HG03097 (cell line): ENCODE measurements around the gene ASF1B.
"Not testable (repeated sequence)": the region's sequence is repeated elsewhere in the genome, so short reads cannot be mapped to it uniquely, and the experiment has no call there.

Source experiments
- ATAC-seq: cut with Tn5 transposase; IDR thresholded peaks from one replicate; pipeline ENCODE4 v1.9.1; 2021; ENCODE audit not compliant: unreplicated experiment, low FRiP score

The ASF1B gene

GRCh38 chr19:14136509-14137281 is at the start of gene ASF1B:
TSS of gene ASF1B (minus strand) at chr19:14136589. CDS start at chr19:14136456, 133 bp downstream.
- peak; percentile 81 for ATAC-seq

- ATAC-seq: not testable (repeated sequence)
Measured at GRCh38 chr19:14185691-14186090, 49.3 kb upstream of the ASF1B start.

- ATAC-seq: no peak
Measured at GRCh38 chr19:14185158-14185557, 48.8 kb upstream of the ASF1B start.

- no peak for ATAC-seq
Measured at GRCh38 chr19:14183741-14184350, 47.5 kb upstream of the ASF1B start.

- no peak for ATAC-seq
Measured at GRCh38 chr19:14182476-14182875, 46.1 kb upstream of the ASF1B start.

GRCh38 chr19:14181906-14182305 is 45.5 kb upstream of the ASF1B start:
- ATAC-seq: no peak

GRCh38 chr19:14181199-14181598 is 44.8 kb upstream of the ASF1B start:
- ATAC-seq: not testable (repeated sequence)

GRCh38 chr19:14177496-14178074 is 41.2 kb upstream of the ASF1B start:
- ATAC-seq: no peak

GRCh38 chr19:14175351-14175792 is 39.0 kb upstream of the ASF1B start:
- ATAC-seq: no peak

- ATAC-seq: no peak
Measured at GRCh38 chr19:14174883-14175282, 38.5 kb upstream of the ASF1B start.

- ATAC-seq: no peak
Measured at GRCh38 chr19:14168993-14169392, 32.6 kb upstream of the ASF1B start.

GRCh38 chr19:14168259-14168972 is 32.0 kb upstream of the ASF1B start:
- ATAC-seq: no peak

GRCh38 chr19:14167576-14168138 is 31.3 kb upstream of the ASF1B start:
- no peak for ATAC-seq

GRCh38 chr19:14166999-14167575 is 30.7 kb upstream of the ASF1B start:
- no peak for ATAC-seq

GRCh38 chr19:14165990-14166830 is 29.8 kb upstream of the ASF1B start:
- no peak for ATAC-seq

GRCh38 chr19:14164724-14165493 is 28.5 kb upstream of the ASF1B start:
- ATAC-seq: no peak

- ATAC-seq: no peak
Measured at GRCh38 chr19:14164082-14164481, 27.7 kb upstream of the ASF1B start.

- ATAC-seq: no peak
Measured at GRCh38 chr19:14162871-14163297, 26.5 kb upstream of the ASF1B start.

- ATAC-seq: no peak
Measured at GRCh38 chr19:14161305-14161704, 24.9 kb upstream of the ASF1B start.
